Stimulated activated CD8-positive, alpha-beta memory T cell treated with anti-CD3 and anti-CD28 coated beads, Interleukin-7, amount 100 ng/mL, for 4 hours (primary cell): Measurements from ENCODE around the gene PLCB2.

Experiments
- DNase-seq, 2 donors: peaks; one replicate each; pipeline ENCODE4 v3.0.0-alpha.2; 2020; ENCODE audit warnings: low read depth in 2 of 2

The PLCB2 gene

DNA sequence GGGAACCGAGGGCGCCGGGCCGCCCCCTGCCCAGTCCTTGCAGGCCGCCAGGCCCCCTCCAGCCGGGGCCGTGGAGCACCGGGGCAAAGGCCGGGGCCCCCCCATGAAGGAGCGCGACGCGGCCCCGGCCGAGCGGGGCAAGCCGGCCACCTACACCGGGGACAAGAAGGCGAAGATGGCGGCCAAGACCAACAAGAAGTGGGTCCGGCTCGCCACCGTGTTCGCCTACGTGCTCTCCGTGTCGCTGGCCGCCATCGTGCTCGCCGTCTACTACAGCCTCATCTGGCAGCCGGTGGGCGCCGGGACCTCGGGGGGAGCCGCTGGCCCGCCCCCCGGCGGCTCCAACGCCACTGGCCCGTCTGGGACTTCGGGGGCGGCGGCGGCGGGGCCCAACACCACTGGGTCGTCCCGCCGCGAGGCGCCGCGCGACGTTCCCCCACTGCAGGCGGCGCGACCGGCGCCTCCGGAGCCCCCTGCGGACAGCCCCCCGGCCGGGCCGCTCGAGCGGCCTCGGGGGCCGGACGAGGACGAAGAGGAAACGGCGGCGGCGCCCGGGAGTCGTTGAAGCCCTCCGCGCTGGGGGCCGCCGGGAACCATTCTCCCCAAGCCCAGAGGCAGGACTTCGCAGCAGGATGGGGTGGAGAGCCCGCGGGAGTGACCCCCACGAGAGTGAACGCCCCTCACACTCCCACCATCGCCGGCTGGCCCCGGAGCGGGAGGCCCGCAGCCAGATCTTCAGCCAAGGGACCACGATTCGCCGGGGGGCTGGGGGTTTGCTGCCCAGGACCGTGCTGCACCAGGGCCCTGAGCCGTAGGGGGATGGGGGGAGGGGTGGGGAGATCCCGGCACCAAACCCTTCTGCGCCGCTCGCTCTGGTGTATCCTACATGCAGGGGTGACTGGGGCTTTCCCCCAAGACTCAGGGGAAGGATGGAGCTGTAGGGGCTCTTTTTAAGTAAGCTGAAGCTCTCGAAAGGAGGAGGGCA, 16.5 kb upstream of the PLCB2 start:
- no peak for DNase-seq

DNA sequence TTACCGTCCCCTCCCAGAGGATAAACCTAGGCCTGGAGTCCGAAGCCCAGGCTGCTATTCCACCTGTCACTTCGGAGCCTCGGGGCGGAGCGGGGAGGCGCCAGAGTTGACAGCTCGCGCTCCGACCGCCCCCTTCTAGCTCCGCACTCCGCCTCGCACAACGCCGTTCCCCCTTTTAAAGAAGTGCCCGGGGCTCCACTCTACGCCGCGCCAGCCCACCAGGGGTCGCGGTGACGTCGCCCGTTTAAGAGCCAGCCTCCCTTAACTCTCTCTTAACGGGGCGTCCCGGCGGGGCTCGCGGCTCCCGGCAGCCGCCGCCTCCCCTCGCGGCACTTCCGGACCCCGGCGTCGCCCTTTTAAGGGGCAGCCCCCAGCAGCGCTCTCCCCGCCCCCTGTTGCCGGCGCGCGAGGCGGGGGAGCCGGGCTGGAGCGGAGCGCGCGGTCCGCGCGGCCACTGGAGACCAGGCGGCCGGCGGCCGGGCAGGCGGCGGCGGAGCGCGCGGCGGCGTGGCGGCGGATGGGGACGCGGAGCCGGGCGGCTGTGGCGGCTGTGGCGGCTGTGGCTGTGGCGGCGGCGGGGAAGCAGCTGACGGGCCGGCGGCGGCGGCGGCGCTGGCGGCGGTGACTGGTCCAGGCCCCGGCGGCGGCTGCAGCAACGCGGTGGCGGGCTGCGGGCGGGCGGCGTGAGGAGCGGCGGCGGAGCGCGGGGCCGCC, 15.7 kb upstream of the PLCB2 start, which contains the start of gene INAFM2:
TSS of gene INAFM2 (plus strand) at position 454 of the 714 bp plus-strand sequence. CDS start 364 bp downstream, outside the sequence.
- peak; percentile 85 to 93 for DNase-seq

DNA sequence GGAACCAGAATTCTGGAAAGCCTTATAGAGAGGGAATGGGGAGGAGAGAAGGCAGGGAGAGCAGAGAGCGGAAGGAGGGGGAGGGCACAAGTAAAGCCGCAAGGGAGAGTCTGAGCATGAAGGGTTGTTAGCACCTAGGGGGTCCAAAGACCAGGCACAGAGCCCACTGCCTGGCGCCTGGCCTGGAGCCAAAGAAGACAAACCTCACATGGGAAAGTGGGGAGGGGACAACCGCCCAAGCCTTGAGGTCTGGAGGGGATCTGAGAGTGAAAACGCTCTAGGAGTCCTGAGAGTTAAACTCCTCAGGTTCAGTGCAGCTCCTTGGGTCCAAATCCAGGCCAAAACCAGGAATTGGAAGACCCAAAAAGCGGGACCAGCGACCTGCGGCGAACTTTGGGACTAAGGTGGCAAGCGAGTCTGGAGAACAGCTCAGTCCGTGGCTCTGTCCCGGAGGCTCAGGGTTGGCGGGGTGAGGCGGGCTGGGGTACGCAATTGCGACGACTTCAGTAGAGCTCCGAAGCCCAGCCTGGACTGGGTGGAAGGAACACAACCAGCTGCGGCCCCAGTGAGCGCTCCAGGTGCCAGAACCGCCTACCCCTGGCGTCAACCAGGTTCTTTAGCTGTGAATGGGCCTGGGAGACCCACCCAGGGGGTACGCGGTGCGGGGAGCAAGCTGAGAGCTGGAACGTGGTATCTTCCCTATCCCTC, 14.9 kb upstream of the PLCB2 start:
- DNase-seq, result no peak

DNA sequence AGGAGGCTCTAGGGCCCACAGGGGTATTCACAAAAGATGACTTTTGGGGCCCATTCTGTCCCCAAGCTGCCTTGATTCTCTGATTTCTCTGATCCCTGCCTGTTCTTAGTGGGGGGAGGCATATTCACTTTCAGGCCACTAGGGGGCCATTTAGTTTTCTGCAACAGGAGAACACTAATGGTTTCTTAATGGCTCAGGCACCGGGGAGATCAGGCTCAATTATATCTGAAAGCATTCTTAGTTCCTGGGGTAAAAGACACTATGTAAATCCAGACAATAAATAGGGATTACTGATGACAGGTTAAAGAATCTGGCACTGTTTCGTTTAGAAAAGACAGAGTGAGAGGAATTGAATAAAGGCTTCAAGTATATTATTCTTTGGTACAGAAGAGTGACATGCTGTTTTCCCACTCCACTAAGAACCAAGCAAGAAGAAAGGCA, 13.2 kb upstream of the PLCB2 start:
- DNase-seq, result peak; percentile 34 to 39

DNA sequence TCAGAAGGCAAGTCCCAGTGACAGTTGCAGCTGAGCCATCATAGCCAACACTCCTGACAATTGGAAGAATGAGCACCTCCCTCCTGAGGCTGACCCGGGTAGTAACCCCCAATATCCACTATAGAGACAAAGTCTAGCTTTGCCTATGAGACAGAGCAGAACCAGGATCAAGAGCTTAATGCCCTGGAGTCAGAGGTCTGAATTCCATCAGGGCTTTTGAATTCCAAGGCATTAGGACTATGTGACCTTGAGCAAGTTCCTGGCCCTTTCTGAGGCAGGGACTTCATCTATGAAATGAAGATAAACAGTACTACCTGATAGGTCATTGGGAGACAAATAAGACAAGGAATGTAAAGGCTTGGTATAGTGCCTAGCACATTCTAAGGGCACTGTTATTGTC, 12.7 kb upstream of the PLCB2 start:
- DNase-seq, result no peak

DNA sequence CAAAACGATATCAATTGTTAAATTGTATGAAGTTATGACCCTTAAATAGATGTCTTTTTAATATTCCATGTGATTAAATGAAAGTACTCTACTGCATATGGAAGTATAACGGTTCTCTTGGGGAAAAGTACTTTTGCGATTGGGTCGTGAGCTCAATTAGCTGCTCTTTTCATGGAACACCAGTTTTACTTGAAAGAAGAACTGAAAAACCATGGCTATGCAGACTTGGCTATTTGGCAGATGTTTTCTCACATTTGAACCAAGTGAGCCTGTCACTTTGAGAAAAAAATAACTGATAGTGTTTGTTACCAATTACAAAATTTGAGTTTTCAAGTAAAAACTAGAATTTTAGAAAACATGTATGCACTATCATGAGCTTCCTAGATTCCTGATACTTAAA, 9.8 kb upstream of the PLCB2 start:
- DNase-seq, result no peak

DNA sequence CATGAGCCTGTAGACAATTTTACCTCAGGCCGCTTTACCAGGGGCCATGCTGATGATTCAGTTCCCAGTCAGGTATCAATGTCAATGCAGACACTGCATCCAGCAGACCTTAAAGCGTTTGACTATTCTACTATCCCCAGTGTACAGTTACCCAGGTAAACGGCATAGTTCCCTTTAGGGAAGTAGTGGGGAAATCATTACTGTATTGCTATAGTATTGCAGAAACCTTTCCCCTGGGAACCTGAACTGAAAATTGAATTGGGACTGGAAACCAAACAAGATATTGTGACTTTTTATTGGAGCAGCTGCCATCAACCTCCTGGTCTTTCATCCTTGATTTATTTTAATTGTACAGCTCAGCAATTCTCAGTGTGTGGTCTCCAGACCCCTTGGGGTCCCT, 9.2 kb upstream of the PLCB2 start:
- DNase-seq, result no peak

DNA sequence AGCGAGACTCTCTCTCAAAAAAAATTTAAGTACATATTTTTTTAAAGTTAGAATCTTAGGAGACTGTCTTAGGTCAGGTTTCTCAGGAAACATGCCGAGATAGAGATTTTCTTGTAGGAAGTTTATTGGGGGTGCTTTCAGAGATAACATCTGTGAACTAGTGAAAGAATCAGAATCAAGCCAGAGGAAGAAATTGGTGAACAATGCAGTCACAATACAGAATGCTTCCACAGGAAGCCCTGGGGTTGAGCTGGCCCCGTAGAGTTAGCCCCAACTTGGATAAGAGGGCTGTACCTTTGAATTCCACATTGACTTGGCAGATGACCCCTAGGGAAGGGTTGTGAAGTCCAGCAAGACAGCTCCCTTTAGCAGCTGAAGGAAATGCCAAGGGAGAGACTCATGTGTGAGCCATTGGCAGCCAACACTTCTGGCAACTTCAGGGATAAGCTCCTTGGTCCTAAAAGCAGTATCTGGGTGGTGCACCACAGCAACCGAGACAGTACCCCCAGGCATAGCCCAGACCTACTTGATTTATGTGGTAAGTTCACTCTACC, 7.1 kb upstream of the PLCB2 start:
- no peak for DNase-seq

DNA sequence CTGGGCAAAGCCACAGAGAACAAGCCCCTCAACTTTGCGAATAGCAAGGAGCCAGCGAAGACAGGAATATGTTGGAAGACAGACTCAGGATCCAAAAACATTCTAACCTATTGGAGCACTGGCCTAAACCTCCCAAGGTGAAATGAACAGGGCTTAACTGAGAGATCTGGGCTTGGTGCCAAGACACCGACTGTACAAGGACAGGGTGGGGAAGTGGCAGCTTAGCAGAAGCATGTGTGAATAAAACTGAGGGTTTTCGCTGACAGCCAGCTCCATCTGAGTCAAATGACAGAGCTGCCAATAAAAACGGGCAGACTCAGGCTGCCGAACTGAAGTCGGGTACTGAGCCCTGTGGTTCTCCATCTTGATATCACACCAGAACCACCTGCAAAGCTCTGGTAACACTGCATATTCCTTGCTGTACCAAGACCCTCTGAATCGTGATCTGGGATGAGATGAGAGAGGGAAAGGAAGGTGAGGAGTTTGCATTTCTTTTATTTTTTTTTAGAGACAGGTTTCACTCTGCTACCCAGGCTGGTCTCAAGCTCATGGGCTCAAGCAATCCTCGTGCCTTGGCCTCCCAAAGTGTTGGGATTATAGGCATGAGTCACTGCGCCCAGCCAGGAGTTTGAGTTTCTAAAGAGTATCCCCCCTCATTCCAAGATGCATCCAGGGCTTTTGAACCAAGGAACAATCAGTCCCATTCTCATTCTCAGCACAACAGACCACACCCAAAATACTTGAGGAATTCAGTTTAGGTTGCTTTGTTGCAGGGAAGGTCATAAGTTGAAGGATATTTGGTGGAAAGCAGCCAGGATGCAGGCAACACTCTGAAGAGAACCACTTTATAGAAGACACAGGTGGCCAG, 6.0 kb upstream of the PLCB2 start:
- DNase-seq, result peak; percentile 19 to 39

DNA sequence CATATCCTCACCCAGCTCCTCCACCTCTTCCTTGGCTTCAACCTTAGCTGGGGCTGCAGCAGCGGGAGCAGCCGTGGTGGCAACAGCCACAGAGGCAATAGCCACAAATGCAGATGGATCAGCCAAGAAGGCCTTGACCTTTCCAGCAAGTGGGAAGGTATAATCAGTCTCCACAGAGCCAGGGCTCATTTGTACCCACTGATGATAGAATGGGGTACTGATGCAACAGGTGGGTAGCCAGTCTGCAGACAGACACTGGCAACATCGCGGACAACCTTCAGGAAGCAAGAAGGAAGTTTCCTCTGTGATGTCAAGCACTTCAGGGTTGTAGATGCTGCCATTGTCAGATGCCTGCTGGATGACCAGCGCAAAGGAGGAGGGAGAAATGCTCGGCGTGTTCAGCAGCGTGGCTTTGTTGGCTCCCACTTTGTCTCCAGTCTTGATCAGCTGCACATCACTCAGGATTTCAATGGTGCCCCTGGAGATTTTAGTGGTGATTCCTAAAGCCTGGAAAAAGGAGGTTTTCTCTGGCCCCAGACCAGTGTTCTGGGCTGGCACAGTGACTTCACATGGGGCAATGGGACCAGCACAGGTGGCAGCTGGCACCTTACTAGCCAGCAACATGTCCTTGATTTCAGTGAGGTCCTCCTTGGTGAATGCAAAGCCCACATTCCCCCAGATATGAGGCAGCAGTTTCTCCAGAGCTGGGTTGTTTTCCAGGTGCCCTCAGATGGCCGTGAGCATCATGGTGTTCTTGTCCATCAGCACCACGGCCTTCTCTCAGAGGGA, 4.8 kb upstream of the PLCB2 start:
- DNase-seq, result no peak

DNA sequence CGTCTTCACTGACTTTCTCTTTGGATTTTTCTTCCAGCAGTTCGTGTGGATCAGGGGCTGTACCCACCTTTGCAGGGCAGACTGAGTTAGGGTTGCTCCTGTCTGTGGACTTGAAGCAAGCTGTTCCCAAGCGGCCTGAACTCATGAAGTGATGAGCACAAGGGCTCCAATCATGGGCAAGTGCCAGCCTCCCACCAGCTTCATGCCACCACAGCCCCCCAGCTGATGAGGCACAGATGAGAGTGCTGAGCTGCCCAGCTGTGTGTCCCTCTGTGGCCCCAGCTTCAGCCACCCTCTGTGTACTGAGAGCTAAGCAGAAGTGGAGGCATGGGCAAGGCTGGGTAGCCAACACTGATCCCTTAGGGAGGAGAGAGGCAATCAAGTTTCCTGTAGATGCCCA, 3.3 kb upstream of the PLCB2 start:
- DNase-seq, result no peak

DNA sequence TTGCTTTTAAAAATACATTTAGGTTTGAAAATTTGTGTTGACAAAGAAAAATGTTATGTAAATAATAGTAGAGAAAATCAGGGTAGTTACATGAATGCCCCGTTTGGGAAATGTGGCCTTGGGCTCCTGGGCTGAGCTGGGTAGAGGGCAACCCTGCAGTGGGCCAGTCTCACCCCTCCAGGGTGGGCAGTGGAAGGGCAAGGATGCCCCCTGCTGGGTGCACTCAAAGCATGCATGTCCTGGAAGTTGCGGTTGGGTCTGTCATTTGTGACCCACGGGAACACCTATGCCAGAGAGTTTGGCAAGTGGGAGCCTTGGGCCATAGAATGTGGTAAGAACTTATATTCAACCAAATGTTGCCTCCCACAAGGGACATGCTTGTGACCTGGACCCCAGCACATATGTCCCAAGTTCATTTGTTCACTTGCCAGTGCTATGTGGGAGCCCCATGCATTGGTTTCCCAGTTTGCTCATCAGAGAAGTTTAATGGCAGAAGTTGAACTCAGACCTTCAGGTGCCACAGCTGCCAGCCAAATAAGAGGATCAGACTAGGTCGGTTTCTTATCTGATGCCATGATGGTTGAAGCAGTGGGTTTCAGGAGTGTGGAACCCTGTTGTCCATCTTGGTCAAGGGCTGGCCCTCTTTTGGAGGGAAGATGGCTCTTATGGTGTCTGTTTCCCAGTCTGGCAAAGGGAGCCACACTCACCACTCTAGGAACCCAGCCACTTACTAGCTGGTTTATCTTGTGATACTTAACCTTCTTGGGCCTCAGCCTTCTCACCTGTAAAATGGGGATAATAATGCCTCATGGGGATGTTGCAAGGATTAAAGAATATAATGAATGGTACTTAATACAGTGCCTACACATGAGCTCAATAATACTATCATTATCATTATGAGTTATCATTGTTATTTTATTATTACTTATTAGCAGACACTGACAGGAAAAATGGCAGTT, 2.5 kb upstream of the PLCB2 start:
- peak in 1 of 2 donors; percentile 26 for DNase-seq

DNA sequence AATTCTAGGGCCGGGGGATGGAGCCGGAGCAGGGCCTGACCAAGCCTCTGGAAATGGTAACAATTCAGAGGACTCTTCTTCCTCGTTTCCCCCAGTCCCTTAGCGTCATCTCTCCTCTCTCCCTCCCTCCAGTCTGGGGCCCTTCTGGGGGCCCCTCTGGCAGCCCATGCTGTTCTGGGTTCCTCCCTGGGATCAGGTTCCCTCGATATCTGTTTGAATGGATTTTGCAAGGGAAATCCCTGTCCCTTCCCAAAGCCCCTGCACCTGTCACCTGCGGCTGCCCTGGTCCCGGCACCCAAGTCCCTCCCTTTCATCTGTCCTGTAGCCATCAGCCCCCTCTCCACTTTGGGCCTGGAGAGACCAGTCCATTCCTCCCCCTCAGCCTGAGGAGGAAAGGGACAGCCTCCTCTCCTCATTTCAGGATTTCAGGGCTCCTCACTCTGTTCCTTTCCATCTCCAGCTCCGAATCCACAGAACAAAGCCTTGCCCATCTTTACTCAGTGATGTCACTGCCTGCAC, 1.7 kb upstream of the PLCB2 start:
- DNase-seq, result no peak

DNA sequence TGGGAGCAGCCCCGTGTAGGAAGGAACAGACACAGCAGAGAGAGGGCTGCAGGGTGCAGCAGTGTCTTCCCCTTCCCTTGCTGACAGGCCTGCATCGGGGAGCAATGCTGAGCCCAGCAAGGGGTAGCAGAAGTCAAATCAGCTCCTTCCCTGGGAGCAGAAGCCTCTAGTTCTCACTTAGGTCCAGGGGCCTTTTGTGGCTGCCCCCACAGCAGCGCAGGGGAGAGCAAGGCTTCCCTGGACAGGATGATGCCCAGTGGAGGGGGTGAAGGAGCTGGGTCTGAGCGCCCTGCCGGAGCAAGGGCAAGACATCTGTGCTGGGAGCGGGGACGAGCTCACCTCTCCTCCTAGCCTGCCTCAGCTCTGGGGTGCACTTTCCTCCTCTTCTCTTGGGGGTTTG, 827 bp downstream of the PLCB2 start:
- no peak for DNase-seq

DNA sequence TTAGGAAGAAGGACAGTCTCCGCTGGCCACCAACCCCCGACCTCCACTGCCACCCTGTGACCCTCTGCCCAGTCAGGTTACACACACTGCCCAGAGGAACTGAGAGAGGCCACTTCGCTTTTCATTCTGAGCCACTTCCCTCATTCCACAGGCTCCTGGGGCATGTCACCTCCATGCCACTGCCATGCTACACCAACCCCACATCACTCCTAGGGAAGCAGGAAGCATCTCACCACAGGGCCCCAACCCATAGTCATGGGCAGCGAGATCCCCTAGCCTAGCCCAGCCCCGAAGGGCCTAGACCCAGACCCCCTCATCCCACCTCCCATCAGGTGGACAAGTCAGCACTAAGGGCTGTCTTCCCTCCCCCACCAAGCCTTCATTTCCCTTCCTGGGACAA, 1.4 kb downstream of the PLCB2 start:
- no peak for DNase-seq

DNA sequence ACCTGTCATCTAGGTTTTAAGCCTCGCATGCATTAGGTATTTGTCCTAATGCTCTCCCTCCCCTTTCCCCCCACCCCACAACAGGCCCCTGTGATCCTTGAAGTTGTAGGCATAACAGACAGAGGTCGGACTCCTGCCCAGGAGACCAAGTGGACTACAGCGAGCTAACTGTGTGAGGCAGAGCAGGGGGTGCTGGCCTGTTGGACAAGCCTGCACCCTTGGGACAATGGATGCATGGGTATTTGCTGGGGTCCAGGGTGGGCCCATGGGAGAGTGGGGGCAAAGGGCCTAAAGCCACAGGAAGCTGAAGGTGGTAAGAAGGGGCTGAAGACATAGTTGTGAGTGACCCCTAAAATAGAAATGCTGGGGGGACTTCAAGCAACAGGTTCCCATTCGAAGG, 2.5 kb downstream of the PLCB2 start:
- DNase-seq, result no peak

DNA sequence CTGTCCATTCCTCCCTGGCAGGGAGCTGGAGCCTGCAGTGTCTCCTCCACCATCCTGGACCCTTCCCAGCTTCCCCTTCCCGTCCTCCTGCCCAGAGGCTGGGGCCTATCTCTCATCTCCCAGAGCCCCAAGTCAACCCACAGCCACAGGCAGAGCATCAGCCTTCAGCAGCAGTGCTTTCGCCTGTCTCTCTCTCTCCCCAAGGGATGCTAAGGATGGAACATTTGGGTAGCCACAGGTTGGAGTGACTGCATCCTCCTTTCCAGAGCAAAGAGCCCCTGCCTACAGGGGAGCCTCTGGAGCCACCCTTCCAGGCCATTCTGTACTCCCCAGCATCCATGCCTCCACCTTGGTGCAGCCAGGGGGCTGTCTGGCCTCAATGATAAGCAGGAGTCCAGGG, 4.2 kb downstream of the PLCB2 start:
- DNase-seq, result no peak

DNA sequence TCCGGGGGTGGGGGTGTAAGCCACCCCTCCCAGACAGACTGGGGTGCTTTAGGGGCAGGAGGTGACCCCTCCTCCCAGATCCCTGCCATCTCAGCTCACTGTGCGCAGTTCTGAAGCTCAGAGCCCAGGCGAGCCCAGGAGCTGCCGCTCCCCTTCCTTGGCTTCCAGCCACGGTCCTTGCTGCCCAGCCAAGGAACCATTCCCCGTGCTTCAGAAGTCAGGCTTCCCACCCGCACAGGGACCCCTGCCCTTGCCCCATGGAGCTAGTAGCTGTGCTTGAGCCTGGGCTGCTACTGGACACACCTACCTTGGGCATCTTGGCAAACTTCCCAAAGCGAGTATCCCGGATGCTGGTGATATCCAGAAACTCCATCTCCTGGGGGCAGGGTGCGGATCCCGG, 4.8 kb downstream of the PLCB2 start:
- DNase-seq, result no peak
